Spinal cord (tissue), 10 donors: ENCODE results near the gene ECHDC1. TPM values are rescaled to one million over a fixed set of nuclear protein-coding genes. Genes with fewer than 3 reads are reported as not detected.
A peak's percentile ranks its signal among the peaks of the same experiment; 100 is the strongest.

ENCODE experiments used
- DNase-seq, 6 donors: peaks; one replicate each; pipeline versions ENCODE4 v3.0.0 to v3.0.0-alpha.2; 2013 to 2015; ENCODE audit warnings: low spot score in 6 of 6, low read depth in 4 of 6
- H3K27ac ChIP-seq: one replicate; pipeline ENCODE4 v1.5.1; 2013; ENCODE audit warnings: low read depth, low read length, control low read depth
- H3K27me3 ChIP-seq: one replicate; pipeline ENCODE4 v1.6.1; 2013; ENCODE audit warnings: low read length; ENCODE audit not compliant: control insufficient read depth, insufficient read depth
- H3K36me3 ChIP-seq: one replicate; pipeline ENCODE4 v1.6.1; 2013; ENCODE audit warnings: low read length; ENCODE audit not compliant: control insufficient read depth, insufficient read depth
- H3K4me1 ChIP-seq: one replicate; pipeline ENCODE4 v1.6.1; 2013; ENCODE audit warnings: low read length; ENCODE audit not compliant: control insufficient read depth, insufficient read depth
- H3K4me3 ChIP-seq: one replicate; pipeline ENCODE4 v1.5.1; 2013; ENCODE audit warnings: low read depth, low read length, control low read depth
- H3K9me3 ChIP-seq: one replicate; pipeline ENCODE4 v1.6.1; 2013; ENCODE audit warnings: low read length; ENCODE audit not compliant: control insufficient read depth, insufficient read depth
- WGBS: methylation state at CpG from one replicate; pipeline ENCODE4 v1.1.5; 2013; ENCODE audit warnings: missing lambda C conversion rate; ENCODE audit not compliant: insufficient coverage; 5-methylcytosine and 5-hydroxymethylcytosine counted together
- polyA plus RNA-seq, 2 donors: library from polyadenylated mRNA; unstranded; fragments of 120-200 nt; gene quantifications; one replicate each; pipeline ENCODE4 v1.2.1, GENCODE V29; 2013; ENCODE audit not compliant: insufficient read length in 2 of 2
- total RNA-seq, 2 donors: library from RNA; depleted of rRNA in 1 of 2; stranded (reverse); fragments of 120-200 nt in 1 of 2; fragments of >200 nt in 1 of 2; gene quantifications; one replicate each; pipeline versions ENCODE4 v1.2.3 to v1.2.4, GENCODE V29; 2013 to 2014
- donor health status: healthy.

The ECHDC1 gene
- total and polyA plus RNA-seq, 4 donors = 50.1 to 68.5 (median 55.3) TPM

DNA sequence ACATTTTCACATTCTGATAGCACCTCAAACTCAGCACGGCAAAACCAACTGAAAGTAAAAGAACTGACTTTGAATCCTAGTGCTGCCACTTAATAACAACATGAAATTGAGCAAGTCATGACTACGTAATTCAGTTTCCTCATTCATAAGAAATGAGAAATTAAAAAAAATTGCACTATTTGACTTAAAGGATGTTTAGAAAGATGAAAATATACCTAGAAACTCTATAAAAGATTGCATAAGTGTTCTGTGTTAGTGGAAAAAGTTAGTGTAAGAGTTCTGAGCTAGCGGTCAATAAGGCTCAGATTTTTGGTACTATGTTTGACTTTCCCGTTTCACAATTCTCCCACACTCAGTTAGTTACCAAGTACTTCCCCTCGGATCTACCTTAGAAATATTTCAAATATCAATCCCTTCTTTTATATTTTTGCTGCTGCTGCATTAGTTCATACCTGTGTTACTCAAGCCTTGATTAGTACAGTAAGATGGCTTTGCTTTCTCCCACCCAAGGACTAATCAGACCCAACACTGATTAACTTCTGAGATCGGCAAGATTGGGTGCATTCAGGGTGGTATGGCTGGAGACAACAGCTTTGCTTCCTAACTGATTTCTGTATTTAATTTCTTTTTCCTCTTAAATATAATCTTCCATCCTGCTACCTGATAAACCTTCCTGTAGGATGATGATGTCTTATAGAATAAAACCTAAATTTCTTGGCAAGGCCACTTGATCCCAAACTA, 25.9 kb downstream of the ECHDC1 start:
- Histone ChIP-seq H3K27ac (no peak overlapping the region), H3K9me3 (no peaks in the 10 kb centered on the region), H3K27me3 (no peaks in the 10 kb centered on the region), H3K4me1 (no peaks in the 10 kb centered on the region), H3K36me3 (no peaks in the 10 kb centered on the region), H3K4me3 (no peak overlapping the region)
- no peak for DNase-seq
- WGBS = no CpG with 5 or more reads among the region's 6 CpGs

DNA sequence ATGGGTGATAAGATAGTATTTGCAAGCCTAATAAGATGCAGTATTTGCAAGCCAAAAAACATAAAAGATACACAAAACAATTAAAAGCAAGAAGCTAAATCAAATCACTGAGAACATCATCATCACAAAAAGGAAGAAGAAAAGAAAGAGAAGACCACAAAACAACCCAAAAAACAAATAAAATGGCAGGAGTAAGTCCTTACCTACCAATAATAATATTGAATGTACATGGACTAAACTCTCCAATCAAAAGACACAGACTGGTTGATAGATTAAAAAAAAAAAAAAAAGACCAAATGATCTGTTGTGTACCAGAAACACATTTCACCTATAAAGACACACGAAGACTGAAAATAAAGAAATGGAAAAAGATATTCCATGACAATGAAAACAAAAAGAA, 37.7 kb downstream of the ECHDC1 start:
- H3K9me3 ChIP-seq = peaks cover 4% of the 10 kb centered on the region
- H3K4me1 ChIP-seq = no peaks in the 10 kb centered on the region
- DNase-seq = no peak
- no CpG with 5 or more reads among the region's 1 CpG for WGBS
- no peaks in the 10 kb centered on the region for H3K27me3 ChIP-seq
- no peak overlapping the region for H3K27ac ChIP-seq
- no peak overlapping the region for H3K4me3 ChIP-seq
- H3K36me3 ChIP-seq = no peaks in the 10 kb centered on the region

DNA sequence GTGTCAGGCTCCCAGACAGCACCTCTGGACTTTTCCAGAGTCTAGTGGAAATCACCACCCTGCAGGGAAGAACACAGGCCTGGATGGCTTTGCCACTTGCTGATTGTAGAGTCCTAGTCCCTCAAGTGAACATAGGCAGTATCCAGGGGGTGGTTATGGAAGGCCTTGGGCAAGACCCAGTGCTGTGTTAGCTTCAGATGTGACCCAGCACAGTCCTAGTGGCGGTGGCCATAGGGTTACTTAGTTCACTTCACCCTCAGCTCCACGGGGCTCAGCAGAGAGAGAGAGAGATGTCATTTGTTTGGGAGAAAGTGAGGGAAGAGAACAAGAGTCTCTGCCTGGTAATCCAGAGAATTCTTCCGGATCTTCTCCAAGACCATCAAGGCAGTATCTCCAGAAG, 39.5 kb downstream of the ECHDC1 start:
- Histone ChIP-seq H3K9me3 (peaks cover 4% of the 10 kb centered on the region), H3K4me1 (no peaks in the 10 kb centered on the region), H3K4me3 (no peak overlapping the region), H3K36me3 (no peaks in the 10 kb centered on the region), H3K27ac (no peak overlapping the region), H3K27me3 (no peaks in the 10 kb centered on the region)
- no peak for DNase-seq
- 100% methylated on average over 2 of the region's 3 CpGs for WGBS

DNA sequence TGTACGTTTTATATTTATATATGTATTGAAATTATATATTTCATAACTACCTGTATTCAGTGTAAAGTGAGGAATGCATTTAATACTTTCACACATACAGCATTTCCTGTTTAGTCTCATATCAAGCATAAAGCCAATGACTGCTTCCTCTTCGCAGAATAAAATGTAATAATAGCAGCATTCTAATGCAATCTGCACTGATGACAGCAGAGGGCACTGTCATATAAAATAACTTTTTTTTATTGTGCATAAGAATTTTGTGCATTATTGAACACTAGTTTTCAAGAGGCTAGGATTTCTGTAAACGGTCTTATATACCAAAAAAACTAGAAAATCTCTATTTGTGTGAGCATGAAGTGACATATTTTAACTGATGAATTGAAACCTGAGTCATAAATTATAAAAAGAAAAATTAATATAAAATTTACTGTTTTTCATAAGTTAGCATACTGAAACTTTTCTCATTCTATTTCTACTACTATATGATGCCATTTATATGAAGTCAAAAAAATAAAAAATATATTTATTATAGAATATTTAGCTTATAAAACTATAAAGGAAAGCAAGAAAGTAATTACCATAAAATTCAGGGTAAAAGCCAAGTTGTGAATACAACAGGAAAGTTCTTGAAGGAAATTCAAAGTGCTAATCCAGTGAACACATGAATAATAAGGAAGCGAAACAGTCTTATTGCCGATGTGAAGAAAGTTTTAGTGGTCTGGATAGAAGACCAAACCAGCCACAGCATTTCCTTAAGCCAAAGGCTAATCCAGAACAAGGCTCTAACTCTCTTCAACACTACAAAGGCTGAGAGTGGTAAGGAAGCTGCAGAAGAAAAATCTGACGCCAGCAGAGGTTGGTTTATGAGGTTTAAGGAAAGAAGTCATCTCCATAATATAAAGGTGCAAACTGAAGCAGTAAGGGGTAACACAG, 40.4 kb downstream of the ECHDC1 start:
- WGBS = no CpG with 5 or more reads among the region's 6 CpGs
- H3K36me3 ChIP-seq = no peaks in the 10 kb centered on the region
- no peak overlapping the region for H3K27ac ChIP-seq
- no peak overlapping the region for H3K4me3 ChIP-seq
- peak in 4 of 6 donors; percentile 10 to 88 (median 48) for DNase-seq
- no peaks in the 10 kb centered on the region for H3K27me3 ChIP-seq
- H3K4me1 ChIP-seq = no peaks in the 10 kb centered on the region
- no peaks in the 10 kb centered on the region for H3K9me3 ChIP-seq

DNA sequence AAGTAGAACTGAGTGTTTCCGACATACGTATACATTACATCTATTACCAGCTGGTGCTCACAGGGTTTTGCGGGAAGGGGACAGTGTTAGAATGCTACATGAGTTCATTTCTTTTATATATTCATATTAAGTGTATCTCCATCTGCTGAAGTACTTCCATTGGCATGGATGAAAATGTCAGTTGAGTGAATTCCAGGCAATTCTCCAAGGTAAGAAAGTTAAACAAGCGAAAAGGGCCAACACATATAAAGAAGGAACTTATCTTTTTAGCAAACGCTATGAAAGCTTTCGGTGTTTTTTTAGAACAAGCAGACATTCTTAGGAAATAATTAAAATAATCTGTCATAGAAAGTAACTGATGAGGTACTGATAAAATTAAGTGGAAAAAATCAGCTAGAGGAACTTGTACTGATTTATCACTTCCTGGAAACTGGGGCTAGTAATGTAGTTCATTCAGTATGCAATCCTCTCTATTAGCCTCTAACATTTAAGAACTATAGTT, 42.2 kb downstream of the ECHDC1 start:
- Histone ChIP-seq H3K27ac (no peak overlapping the region), H3K4me3 (no peak overlapping the region), H3K36me3 (no peaks in the 10 kb centered on the region), H3K4me1 (no peaks in the 10 kb centered on the region), H3K9me3 (no peaks in the 10 kb centered on the region), H3K27me3 (no peaks in the 10 kb centered on the region)
- no CpG with 5 or more reads among the region's 6 CpGs for WGBS
- DNase-seq = peak in 1 of 6 donors; percentile 32

DNA sequence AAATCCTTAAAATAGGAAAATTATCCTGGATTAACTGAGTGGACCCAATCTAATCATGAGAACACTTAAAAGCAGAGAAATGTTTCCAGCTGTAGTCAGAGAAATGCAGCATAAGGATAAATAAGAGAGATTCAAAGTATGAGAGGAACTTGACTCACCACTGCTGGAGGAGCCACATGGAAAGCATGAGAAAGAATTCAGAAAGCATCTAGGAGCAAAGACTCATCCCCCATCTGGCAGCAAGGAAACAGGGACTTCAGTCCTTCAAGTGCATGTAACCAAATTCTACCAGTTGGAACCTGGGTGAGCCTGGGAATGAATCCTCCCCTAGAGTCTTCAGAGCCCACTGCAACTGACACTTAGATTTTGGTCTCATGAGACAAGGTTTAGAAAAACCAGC, 43.0 kb downstream of the ECHDC1 start:
- no peaks in the 10 kb centered on the region for H3K9me3 ChIP-seq
- no peak overlapping the region for H3K4me3 ChIP-seq
- H3K36me3 ChIP-seq = no peaks in the 10 kb centered on the region
- no peak for DNase-seq
- H3K27me3 ChIP-seq = no peaks in the 10 kb centered on the region
- no peaks in the 10 kb centered on the region for H3K4me1 ChIP-seq
- H3K27ac ChIP-seq = no peak overlapping the region

DNA sequence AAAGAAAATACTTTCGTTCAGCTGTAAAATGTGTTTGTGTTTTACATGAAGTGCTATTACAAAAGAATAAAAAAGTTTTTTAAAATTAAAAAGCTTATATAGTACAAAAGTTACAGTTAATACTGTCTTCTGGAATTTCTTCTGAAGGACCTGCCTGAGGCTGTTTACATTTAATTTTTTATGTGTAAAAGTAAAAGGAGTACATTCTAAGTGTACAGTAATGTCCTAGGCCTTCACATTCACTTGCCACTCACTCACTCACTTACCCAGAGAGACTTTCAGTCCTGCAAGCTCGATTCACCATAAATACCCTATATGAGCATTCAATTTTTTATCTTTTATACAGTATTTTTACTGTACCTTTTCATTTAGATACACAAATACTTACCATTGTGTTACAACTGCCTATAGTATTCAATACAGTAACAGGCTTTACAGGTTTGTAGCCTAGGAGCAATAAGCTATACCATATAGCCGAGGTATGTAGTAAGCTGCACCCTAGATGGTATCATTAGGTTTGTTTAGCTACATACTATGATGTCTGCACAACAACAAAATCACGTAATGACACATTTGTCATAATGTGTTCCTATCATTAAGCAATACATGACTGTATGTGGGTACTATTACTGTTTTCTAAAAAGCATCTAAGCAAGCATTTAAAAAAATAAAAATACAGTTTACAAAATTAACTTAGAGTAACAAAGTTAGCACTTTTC, 43.7 kb downstream of the ECHDC1 start:
- Histone ChIP-seq H3K4me3 (no peak overlapping the region), H3K27me3 (no peaks in the 10 kb centered on the region), H3K9me3 (no peaks in the 10 kb centered on the region), H3K4me1 (no peaks in the 10 kb centered on the region), H3K27ac (no peak overlapping the region), H3K36me3 (no peaks in the 10 kb centered on the region)
- WGBS = no CpG with 5 or more reads among the region's 4 CpGs
- DNase-seq = no peak

DNA sequence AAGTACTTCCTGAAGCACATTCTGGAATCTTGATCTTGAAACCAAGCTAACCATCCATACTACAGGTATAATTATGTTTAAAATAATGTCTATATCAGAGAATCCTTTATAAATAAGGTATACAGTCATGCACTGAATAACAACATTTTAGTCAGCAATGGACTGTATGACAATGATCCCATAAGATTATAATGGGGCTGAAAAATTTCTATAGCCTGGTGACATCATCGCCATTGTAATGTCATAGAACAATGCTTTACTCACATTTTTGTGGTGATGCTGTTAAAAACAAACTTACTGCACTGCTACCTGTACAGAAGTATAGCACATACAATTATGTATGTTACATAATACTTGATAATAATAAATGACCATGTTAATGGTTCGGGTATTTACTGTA, 44.9 kb downstream of the ECHDC1 start:
- H3K27me3 ChIP-seq = no peaks in the 10 kb centered on the region
- no peaks in the 10 kb centered on the region for H3K9me3 ChIP-seq
- H3K4me3 ChIP-seq = no peak overlapping the region
- no peaks in the 10 kb centered on the region for H3K4me1 ChIP-seq
- no peak overlapping the region for H3K27ac ChIP-seq
- WGBS = no CpG with 5 or more reads among the region's 2 CpGs
- no peak for DNase-seq
- no peaks in the 10 kb centered on the region for H3K36me3 ChIP-seq

DNA sequence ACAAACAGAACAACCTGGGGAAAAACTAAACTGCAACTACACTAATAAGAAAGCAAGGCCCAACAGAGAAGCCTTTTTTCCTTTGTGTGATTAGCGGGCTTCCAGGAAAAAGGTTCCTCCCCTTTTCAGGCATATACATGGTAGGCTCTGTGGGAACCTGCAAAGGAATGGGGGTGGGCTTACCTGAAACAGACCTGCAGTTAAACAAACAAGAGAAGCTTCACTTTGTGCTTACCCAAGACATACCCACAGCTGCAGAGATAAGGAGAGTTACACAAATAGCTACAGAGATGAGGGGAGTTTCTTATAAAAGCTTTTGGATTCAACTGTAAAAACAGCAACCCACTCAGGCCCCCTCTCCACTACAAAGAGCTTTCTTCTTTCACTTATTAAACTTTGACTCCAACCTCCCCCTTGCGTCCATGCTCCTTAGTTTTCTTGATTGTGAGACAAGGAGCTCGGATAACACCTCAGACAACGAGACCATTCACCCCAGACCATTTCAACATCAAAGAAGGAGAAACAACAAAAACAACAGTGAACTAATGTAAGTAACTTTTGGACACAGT, 45.8 kb downstream of the ECHDC1 start:
- Histone ChIP-seq H3K36me3 (no peaks in the 10 kb centered on the region), H3K27ac (no peak overlapping the region), H3K4me1 (no peaks in the 10 kb centered on the region), H3K4me3 (no peak overlapping the region), H3K9me3 (no peaks in the 10 kb centered on the region), H3K27me3 (no peaks in the 10 kb centered on the region)
- WGBS = 80% methylated on average over 1 of the region's 4 CpGs
- no peak for DNase-seq
